BJ (cell line): ENCODE results near the gene MPHOSPH8. TPM values are rescaled to one million over a fixed set of nuclear protein-coding genes. Genes with fewer than 3 reads are reported as not detected.

Source experiments
- CTCF ChIA-PET: fragments of 350-600 bp; formaldehyde crosslinking; extraction: SDS; loops from one replicate; lab custom pipeline; 2021; ENCODE audit warnings: antibody characterized with exemption, inconsistent platforms; lab: Yijun Ruan, JAX
- POLR2A ChIA-PET: fragments of 300-600 bp; sonication (Branson Sonifier 250); formaldehyde crosslinking; extraction: SDS; loops from one replicate; lab custom pipeline; 2021; ENCODE audit warnings: antibody characterized with exemption; lab: Charles Lee
- DNase-seq: peaks from one replicate; pipeline ENCODE4 v3.0.0-alpha.2; 2011; ENCODE audit warnings: low read depth
- H3K27me3 ChIP-seq: 2 replicates; pipeline ENCODE4 v1.6.0; 2011; ENCODE audit warnings: low read length; ENCODE audit not compliant: control insufficient read depth, insufficient read depth
- H3K36me3 ChIP-seq: 2 replicates; pipeline ENCODE4 v1.5.1; 2011; ENCODE audit warnings: low read length; ENCODE audit not compliant: control insufficient read depth, insufficient read depth
- H3K4me3 ChIP-seq: 2 replicates; pipeline ENCODE4 v1.5.1; 2011; ENCODE audit warnings: low read depth, mild to moderate bottlenecking, control low read depth, low read length
- CTCF ChIP-seq: IDR thresholded peaks from 2 replicates; pipeline ENCODE4 v1.5.1; 2011; ENCODE audit warnings: low read depth, mild to moderate bottlenecking, control low read depth, inconsistent platforms, low read length, moderate library complexity; ENCODE audit not compliant: insufficient read depth
- polyA plus RNA-seq: library from polyadenylated mRNA; depleted of rRNA; stranded (reverse); fragments of >200 nt; gene quantifications from 2 replicates; pipeline ENCODE4 v1.2.3, GENCODE V29; 2011

The MPHOSPH8 gene
- polyA plus RNA-seq, 1 experiment = 12.3 TPM

- Histone ChIP-seq H3K36me3 (peaks cover 28% of the 10 kb centered on the region), H3K4me3 (no peak overlapping the region), H3K27me3 (no peaks in the 10 kb centered on the region)
- DNase-seq = no peak
- POLR2A ChIA-PET = no interaction called here
- CTCF ChIA-PET = interaction anchor here (0.5 to 0.8 kb wide), 2 partner anchors 204 to 503 kb away, joined by 3 to 4 read pairs; no protein-coding TSS in a partner anchor
- TF ChIP-seq CTCF = no peak
Measured at GRCh38 chr13:19661561-19661960, 28.1 kb downstream of the MPHOSPH8 start.

DNA sequence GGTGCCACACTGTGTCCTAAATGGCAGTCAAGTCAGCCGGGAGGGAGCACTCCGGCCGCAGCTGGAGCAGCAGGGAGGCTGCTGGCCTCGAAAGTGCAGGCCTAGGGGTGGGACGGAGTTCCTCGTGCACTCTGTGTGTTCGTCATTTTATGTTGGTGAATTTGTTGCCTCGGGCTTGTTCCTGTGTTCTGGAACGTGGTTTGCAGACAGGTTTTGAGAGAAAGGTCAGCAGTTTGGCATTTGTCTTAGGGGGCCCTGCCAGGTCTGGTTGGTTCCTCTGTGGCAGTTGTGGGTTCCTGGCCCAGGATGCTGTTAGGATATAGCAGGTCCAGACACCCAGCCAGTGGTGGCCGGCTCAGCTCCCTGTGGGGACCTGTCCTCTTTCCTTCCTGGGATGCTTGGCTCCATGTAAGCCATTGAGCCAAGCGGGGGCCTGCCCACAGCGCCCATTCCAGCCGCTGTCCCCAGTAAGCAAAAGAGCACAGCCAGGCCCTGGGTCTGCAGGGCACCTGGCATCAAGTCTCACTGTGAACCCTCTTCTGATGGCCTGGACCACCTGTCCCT lies 30.0 kb downstream of the MPHOSPH8 start:
- no peak overlapping the region for H3K4me3 ChIP-seq
- ChIA-PET POLR2A (no interaction called here), CTCF (no interaction called here)
- no peak for TF ChIP-seq CTCF
- DNase-seq = no peak
- H3K36me3 ChIP-seq = peaks cover 31% of the 10 kb centered on the region
- H3K27me3 ChIP-seq = no peaks in the 10 kb centered on the region

DNA sequence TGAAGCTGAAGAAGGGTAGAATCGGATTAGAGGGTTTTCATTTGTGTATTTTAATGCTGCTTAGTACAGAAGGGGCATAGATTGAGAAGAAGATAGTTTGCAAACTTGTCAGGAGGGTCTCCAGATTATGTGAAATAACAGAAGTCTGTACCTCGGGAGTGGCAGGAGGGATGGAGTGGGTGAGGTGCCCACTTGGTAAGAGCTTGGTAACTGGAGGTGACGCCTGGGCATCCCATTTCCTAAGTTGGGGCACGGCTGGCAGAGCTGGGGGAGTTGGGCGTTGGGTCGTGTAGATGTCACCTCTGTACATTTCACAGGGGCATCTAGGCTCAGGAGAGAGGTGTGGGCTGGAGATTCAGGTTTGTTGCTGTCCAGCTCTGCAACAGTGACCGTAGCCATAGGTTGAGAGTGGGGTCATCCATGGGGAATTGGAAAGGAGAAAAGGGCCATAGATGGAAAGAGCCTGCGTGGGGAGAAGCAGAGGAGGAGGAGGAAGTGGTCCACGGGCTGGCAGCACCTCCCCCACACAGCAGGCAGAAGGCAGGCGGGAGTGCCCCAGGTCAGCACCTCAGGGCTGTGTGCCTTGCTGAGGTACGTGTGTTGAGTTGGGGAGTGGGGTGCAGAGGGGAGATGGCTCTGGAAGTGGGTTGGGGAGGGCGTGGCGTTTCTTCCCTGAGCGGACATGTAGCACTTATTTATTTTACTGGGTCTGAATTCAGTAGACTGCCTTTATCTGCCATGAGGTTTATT lies 31.2 kb downstream of the MPHOSPH8 start:
- H3K4me3 ChIP-seq = no peak overlapping the region
- no peak for DNase-seq
- H3K36me3 ChIP-seq = peaks cover 32% of the 10 kb centered on the region
- no peaks in the 10 kb centered on the region for H3K27me3 ChIP-seq
- POLR2A ChIA-PET = no interaction called here
- no peak for TF ChIP-seq CTCF
- CTCF ChIA-PET = interaction anchor here (0.7 kb wide), 1 partner anchor 123 kb away, joined by 3 read pairs; no protein-coding TSS in a partner anchor

- no peak for TF ChIP-seq CTCF
- CTCF ChIA-PET = no interaction called here
- POLR2A ChIA-PET = no interaction called here
Measured at GRCh38 chr13:19665427-19665859, 32.0 kb downstream of the MPHOSPH8 start.

GRCh38 chr13:19668778-19669177 lies 35.3 kb downstream of the MPHOSPH8 start:
- DNase-seq = no peak
- ChIA-PET CTCF (no interaction called here), POLR2A (no interaction called here)
- Histone ChIP-seq H3K4me3 (no peak overlapping the region), H3K27me3 (no peaks in the 10 kb centered on the region), H3K36me3 (peaks cover 30% of the 10 kb centered on the region)
- TF ChIP-seq CTCF = no peak

More at GRCh38 chr13:19665427-19665859, 32.0 kb downstream of the MPHOSPH8 start:
- peaks cover 35% of the 10 kb centered on the region for H3K36me3 ChIP-seq
- no peaks in the 10 kb centered on the region for H3K27me3 ChIP-seq
- DNase-seq = no peak
- H3K4me3 ChIP-seq = no peak overlapping the region
